GM21576 (cell line): ENCODE measurements around the gene PSME1.

Source experiments
- ATAC-seq: cut with Tn5 transposase; IDR thresholded peaks from one replicate; pipeline ENCODE4 v1.9.1; 2021; ENCODE audit warnings: mild to moderate bottlenecking, moderate library complexity; ENCODE audit not compliant: unreplicated experiment

Gene PSME1

DNA sequence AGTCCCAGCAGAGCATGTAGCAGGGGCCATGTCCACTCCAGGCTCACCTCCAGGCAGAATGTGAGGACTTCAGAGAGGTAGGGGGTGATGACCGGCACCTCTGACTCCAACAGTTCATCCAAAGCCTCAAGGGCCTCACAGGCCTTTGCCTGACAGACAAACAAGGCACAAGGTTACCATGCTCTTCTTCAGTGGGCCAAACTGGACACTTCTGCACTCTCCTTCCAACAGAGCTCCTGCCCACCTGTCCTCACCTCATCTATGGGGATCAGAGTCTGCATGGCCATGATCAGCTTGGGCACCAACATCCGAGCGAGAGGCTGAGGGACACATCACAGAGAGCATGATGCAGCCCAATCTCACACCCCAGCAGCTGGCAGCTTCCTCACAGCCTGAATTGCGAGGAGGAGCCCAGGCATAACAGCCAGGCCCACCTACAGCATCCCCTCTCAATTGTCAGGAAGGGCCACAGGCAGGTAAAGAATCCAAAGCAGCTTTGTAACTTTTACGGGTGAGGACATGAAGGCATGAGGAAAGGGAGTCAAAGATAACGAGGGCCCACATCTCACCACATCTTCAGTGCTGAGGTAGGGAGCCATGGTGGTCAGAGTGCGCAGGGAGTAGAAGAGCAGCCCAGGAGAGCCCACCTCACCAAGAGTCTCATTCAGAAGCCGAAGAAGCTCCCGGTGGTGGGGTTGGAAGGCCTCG is 51.0 kb downstream of the PSME1 start:
- ATAC-seq: no peak

DNA sequence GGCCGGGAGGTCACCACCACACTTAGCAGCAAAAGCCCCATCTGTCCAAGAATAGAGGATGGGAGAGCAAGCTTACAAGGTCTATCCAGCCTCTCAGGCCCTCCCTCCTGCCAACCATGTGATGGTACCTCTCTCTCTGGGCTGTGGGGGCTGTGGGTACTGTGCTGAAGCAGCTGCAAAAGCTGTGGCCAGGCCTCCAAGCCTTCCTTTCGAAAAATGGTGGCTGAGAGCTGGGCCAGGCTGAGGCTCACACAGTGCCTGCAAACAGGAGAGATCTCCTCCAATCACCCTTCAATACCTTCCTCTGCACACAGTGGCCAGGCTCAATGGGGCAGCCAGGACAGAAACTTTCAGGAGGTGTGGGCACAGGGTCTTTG is 51.5 kb downstream of the PSME1 start:
- no peak for ATAC-seq
